GM19193 (cell line): ENCODE measurements around the gene IL17RE.

Experiments used
- POLR2A ChIP-seq: IDR thresholded peaks from 4 replicates; pipeline ENCODE4 v1.6.1; 2011; ENCODE audit not compliant: insufficient read depth, insufficient read length; ENCODE audit errors: extremely low read depth

IL17RE gene

DNA sequence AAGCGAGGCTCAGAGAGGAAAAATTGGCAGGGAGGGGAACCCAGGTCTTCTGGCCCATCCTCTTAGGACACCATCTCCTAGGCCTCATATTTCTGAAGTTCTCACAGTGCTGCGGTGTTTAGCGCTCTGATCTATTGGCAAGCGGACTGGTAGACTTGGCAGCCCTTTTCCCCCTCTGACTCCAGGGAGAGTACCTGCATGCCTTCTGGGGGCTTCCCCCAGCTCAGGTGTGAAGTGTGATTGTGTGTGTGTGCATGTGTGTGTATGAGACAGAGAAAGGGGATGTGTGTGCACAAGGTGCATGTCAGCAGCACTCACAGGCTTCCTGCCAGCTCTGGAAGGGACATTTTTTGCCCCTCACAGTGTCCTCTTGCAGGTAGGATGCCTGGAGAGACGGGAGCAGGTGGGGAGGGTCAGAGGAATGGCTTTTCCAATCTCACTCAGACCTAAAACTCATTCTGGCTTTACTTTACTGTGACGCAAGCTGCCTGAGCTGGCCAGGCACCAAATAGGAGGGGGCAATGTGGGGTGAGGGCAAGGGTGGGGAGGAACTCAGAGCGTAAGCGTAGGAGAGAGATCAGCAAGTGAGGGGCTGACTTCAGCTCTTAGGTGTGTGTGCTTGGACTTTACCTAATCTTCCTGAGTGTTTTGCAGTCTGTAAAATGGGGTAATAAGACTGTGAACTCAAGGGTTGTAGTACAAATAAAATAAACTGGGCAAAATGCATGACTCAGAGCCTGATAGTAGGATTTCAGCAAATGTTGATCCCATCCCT, 4.0 kb upstream of the IL17RE start:
- TF ChIP-seq POLR2A = no peak

DNA sequence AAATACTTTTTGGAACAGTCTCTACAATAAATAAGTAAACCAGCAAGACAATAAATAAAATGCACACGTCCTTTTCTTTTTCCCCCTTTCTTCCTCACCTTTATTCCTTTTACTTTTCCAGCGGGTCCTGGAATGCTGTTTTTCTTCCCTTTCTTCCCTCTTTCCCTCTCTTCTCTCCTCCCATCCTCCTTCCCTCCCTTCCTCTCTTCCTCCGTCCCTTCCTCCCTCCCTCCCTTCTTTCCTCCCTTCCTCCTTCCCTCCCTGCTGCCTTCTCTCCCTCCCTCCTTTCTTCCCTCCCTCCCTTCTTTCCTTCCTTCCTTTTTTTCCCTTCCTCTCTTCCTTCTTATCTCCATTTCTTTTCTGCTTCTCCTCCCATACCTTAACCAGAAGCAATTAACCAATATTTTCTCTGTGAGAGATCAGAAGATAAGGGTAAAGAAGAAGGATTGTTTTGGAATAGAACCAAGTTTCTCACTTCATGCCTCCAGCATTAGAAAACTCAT, 3.3 kb upstream of the IL17RE start:
- no peak for TF ChIP-seq POLR2A

DNA sequence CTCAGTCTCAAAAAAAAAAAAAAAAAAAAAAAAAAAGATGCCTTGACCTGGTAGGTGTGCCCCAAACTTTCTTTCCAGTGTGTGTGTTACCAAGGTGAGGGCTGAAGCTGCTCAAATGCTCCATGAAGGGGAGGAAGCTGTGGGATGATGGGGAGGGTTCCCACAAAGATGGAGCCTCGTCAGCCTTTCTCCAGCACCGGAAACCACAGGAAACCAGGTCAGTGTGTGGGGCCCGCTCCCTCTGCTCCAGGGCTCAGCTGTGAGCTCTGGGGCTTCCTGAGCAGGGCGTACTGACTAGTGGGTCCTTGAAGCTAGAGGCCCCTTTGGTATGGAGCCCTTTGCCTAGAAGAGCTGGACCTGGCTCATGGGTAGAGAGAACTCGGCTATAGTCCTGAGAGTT, 681 bp upstream of the IL17RE start:
- TF ChIP-seq POLR2A = no peak

DNA sequence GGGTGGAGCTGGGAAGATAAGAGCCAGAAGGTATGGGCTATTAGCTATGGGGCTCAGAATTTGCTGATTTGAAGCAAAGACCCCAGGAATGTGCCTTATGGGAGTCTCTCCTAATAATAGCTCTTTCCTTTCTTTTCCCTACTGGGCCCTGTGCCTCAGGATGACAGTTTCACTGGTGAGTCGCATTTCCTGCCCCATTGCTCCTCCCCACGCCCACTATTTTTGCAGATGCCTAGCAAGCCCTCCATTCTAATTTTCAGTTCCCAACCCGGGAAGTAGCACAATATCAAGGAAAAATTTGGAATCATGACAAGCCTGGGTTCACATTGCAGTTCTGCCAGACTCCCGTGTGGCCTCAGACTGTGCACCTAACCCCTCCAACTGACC, 583 bp downstream of the IL17RE start:
- TF ChIP-seq POLR2A = no peak

DNA sequence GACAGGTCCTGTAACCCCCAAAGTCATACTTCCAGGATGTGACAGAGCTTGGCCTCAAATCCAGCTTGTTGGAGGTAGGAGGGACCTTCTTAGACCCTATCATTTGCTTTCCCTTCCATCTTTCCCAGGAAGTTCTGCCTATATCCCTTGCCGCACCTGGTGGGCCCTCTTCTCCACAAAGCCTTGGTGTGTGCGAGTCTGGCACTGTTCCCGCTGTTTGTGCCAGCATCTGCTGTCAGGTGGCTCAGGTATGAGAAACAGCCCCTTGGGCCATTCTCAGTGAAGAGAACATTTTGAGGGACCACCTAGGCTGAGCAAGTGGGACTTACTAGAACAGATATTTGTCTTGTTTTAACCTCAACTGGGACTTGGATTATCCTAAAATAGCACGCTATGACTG, 1.3 kb downstream of the IL17RE start:
- no peak for TF ChIP-seq POLR2A

DNA sequence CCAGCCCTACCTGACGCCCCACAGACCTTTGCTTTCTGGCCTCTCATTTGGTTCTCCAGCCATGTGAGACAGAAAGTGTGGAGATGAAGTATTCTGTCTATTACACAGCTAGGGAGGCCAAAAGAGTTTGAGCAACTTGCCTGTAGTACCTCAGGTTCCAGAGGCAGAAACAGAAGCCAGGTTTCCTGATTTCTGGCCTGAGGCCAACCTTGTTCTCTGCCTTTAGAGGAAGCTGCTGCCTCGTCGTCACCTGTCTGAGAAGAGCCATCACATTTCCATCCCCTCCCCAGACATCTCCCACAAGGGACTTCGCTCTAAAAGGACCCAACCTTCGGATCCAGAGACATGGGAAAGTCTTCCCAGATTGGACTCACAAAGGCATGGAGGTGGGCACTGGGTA, 3.8 kb downstream of the IL17RE start:
- TF ChIP-seq POLR2A = no peak

DNA sequence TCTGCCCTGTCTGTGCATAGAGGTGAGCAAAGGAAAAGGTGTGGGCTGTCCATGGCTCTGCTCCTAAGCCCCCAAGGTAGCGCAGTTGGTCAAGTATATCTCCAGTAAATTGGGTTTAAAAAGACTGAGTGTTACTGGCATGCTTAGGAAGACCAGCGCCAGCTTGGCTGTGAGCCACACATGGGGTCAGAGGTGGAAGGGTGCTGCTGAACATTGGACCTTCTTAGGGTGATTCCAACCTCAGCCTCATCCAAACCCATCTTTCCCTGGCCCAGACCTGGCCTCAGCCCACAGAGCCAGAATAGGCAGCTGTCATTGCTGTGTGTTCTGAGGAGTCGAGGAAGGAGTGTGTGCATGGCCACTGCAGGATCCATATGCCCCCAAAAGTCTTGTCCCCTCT, 5.6 kb downstream of the IL17RE start:
- no peak for TF ChIP-seq POLR2A

DNA sequence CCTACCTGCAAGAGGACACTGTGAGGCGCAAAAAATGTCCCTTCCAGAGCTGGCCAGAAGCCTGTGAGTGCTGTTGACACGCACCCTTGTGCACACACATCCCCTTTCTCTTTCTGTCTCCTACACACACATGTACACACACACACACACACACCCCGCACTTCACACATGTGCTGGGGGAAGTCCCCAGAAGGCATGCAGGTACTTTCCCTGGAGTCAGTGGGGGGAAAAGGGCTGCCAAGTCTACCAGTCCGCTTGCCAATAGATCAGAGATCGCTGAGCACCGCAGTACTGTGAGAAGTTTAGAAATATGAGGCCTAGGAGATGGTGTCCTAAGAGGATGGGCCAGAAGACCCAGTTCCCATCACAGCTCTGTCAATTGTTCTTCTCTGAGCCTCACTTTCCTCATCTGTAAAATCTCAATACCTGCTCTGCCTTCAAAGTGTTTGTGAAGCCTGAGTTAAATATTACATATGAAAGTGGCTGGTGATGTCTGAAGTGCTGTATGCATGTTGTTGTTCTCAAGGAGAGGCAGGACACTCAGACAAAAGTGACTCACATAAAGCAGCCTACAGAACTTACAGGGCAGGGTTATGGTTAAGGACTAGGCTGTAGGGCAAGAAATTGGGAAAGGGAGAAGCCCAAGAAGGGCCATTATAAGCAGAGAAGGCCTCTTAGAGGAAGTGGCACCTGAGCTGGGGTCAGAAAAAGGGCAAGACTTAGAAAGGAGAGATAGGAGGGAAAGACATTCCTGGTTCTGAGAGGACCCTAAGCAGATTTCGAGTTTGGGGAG, 6.8 kb downstream of the IL17RE start:
- TF ChIP-seq POLR2A = no peak

DNA sequence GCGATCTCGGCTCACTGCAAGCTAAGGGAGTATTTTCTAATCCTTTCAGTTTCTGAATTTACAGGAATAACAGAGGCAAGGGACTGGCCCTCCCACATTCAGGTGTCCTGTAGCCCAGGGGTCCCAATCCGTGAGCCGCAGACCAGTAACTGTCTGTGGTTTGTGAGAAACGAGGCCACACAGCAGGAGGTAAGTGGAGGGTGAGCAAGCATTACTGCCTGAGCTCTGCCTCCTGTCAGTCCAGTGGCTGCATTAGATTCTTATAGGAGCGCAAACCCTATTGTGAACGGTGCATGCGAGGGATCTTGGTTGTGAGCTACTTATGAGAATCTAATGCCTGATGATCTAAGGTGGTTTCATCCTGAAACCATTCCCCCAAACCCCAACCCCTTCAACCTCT, 9.2 kb downstream of the IL17RE start:
- no peak for TF ChIP-seq POLR2A

DNA sequence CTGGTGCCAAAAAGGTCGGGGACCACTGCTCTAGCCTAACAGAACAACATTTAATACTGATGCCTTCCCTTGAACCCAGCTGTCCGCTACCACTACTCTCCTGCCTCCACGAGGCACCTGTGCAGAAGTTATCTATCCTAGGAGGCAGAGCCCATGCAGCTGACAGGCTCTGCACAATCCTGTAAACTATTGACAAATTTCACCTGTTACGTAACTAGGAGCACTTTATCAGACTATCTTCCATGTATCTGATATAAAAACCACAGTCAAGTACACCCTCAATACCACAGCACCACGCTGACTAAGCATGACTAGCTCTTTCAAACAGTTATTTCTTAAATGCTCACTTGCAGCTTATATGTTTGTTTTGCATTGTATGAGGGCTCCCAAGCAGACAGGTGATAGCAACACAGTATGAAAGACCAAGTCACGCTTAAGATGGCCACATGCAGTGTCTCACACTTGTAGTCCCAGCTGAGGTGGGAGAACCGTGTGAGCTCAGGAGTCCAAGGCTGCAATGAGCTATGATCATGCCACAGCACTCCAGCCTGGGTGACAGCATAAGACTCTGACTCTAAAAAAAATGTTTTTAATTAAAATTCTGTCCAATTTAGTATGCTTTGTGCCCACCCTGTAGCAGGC, 9.8 kb downstream of the IL17RE start:
- no peak for TF ChIP-seq POLR2A

DNA sequence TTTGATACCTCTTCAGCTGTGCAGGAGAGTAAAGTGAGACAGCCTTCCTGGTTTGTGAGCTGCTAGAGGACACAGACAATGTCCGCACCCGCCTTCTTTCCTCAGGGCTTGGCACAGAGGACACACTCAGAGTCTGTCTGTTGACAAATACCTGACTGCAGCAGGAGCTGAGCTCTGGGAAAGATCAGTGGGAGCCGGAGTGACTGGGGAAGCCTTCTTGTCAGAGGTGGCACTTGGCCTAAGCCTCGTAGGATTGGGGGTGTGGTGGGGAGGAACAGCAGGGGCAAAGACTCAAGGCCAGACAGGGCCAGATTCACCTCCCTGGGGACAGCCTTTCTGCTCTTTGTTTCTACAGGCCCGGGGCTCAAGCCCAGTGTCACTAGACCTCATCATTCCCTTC, 11.0 kb downstream of the IL17RE start:
- TF ChIP-seq POLR2A = no peak

DNA sequence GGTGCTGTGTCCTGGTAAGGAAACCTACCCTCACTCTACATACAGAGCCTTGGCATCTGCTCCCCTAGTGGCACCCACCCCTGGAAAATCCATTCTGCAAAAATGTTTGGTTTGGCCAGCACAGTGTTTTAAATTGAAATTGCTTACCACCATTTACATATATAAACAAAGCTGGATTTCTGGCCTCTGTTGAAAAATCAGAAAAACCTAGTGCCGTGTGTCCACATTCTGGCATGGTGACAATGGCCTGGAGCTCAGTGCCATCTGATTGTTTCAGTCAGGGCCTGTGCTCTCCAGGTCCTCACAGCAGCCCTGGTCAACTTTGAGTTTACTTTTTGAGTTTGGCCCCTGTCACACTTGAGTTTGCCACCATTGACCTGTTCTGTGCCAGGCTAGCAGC, 11.4 kb downstream of the IL17RE start:
- no peak for TF ChIP-seq POLR2A

DNA sequence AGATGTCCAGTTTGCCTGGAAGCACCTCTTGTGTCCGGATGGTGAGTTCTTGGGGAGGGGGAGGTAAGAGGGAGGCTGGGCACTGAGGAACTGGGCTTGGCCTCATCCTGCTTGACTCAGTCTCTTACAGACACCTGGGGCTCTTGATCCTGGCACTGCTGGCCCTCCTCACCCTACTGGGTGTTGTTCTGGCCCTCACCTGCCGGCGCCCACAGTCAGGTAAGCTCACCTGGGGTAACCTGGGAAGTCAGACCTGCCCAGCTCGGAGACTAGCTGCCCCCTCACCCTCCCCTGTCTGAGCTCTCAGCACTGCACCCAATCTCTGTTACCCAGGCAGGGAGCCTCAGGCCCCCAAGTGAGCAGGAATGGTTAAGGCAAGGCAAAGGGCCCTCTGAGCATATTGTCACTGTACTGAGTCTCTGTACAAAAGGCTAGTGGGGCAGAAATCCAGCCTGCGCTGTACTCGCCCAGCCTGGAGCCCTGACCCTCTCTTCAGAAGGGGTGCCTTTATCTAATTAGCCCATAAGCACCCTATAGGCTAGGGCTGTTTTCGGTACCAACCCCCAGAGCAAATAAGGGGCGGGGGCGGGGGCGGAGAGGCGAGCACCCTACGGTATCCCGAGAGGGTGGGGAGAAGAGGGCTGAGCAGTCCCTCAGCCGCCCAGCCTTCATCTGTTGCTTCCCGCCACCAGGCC, 12.1 kb downstream of the IL17RE start:
- no peak for TF ChIP-seq POLR2A

DNA sequence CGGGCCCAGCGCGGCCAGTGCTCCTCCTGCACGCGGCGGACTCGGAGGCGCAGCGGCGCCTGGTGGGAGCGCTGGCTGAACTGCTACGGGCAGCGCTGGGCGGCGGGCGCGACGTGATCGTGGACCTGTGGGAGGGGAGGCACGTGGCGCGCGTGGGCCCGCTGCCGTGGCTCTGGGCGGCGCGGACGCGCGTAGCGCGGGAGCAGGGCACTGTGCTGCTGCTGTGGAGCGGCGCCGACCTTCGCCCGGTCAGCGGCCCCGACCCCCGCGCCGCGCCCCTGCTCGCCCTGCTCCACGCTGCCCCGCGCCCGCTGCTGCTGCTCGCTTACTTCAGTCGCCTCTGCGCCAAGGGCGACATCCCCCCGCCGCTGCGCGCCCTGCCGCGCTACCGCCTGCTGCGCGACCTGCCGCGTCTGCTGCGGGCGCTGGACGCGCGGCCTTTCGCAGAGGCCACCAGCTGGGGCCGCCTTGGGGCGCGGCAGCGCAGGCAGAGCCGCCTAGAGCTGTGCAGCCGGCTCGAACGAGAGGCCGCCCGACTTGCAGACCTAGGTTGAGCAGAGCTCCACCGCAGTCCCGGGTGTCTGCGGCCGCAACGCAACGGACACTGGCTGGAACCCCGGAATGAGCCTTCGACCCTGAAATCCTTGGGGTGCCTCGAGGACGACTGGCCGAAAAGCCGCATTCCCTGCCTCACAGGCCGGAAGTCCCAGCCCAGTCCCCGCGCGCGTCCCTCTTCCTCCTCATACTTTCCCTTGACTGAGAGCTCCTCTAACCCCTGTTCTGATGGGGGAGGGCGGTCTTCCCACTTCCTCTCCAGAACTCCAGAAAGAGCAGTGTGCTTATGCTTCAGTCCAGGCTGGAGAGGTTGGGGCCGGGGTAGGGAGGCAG, 12.8 kb downstream of the IL17RE start:
- peak; percentile 17 for TF ChIP-seq POLR2A
